Stimulated activated CD4-positive, alpha-beta T cell treated with anti-CD3 and anti-CD28 coated beads, Interleukin-2, amount 100 ng/mL, for 4 hours (primary cell): ENCODE data around the gene CD226.
"Not testable (repeated sequence)": the region's sequence is repeated elsewhere in the genome, so short reads cannot be mapped to it uniquely, and the experiment has no call there.

ENCODE experiments used
- DNase-seq: peaks from one replicate; pipeline ENCODE4 v3.0.0-alpha.2; 2020; ENCODE audit warnings: low read depth

The CD226 gene

GRCh38 chr18:69908838-69909237 is 38.8 kb downstream of the CD226 start:
- no peak for DNase-seq

- DNase-seq = no peak
Measured at GRCh38 chr18:69906765-69907164, 40.9 kb downstream of the CD226 start.

- no peak for DNase-seq
Measured at GRCh38 chr18:69900941-69901340, 46.7 kb downstream of the CD226 start.

GRCh38 chr18:69899154-69899923 is 48.3 kb downstream of the CD226 start:
- not testable (repeated sequence) for DNase-seq

- no peak for DNase-seq
Measured at GRCh38 chr18:69898241-69898861, 49.3 kb downstream of the CD226 start.

- DNase-seq = no peak
Measured at GRCh38 chr18:69897397-69898108, 50.1 kb downstream of the CD226 start.

GRCh38 chr18:69895066-69896047 is 52.3 kb downstream of the CD226 start:
- DNase-seq = no peak

GRCh38 chr18:69894467-69894866 is 53.2 kb downstream of the CD226 start:
- DNase-seq = no peak

GRCh38 chr18:69890558-69890957 is 57.1 kb downstream of the CD226 start:
- no peak for DNase-seq

GRCh38 chr18:69889009-69889408 is 58.7 kb downstream of the CD226 start:
- DNase-seq = no peak

- DNase-seq = no peak
Measured at GRCh38 chr18:69887256-69887655, 60.4 kb downstream of the CD226 start.

GRCh38 chr18:69885841-69886531 is 61.7 kb downstream of the CD226 start:
- DNase-seq = no peak

GRCh38 chr18:69885355-69885754 is 62.3 kb downstream of the CD226 start:
- DNase-seq = no peak

- DNase-seq = no peak
Measured at GRCh38 chr18:69883781-69884180, 63.9 kb downstream of the CD226 start.

- no peak for DNase-seq
Measured at GRCh38 chr18:69882965-69883668, 64.6 kb downstream of the CD226 start.

GRCh38 chr18:69880083-69880482 is 67.6 kb downstream of the CD226 start:
- DNase-seq = no peak

GRCh38 chr18:69879051-69879450 is 68.6 kb downstream of the CD226 start:
- not testable (repeated sequence) for DNase-seq

- DNase-seq = no peak
Measured at GRCh38 chr18:69878213-69878933, 69.3 kb downstream of the CD226 start.

GRCh38 chr18:69876490-69876889 is 71.2 kb downstream of the CD226 start:
- no peak for DNase-seq

- DNase-seq = no peak
Measured at GRCh38 chr18:69874058-69874457, 73.6 kb downstream of the CD226 start.
